ENCODE data around the gene PXN. TPM values are rescaled to one million over a fixed set of nuclear protein-coding genes. Genes with fewer than 3 reads are reported as not detected.
"Not testable (repeated sequence)": the region's sequence is repeated elsewhere in the genome, so short reads cannot be mapped to it uniquely, and the experiment has no call there.

The PXN gene
- total RNA-seq, 4 donors from 2014 or later, result 37.2 to 63.7 (median 51.6) TPM

GRCh38 chr12:120260607-120261006 lies 4.9 kb downstream of the PXN start:
- Histone ChIP-seq H3K27me3 (no peaks in the 10 kb centered on the region), H3K36me3 (peaks cover 3% of the 10 kb centered on the region), H3K4me1 (peaks cover 96% of the 10 kb centered on the region), H3K4me3 (no peak overlapping the region), H3K27ac (no peak overlapping the region), H3K9me3 (no peaks in the 10 kb centered on the region)
- WGBS, result 94% methylated on average over 5 of the region's 5 CpGs
- no peak for DNase-seq (ENCODE audit: low spot score in 2 of 2)
- no peak for TF ChIP-seq EP300 (IDR thresholded peaks at IDR 0.05)
- TF ChIP-seq, protein P1, sequence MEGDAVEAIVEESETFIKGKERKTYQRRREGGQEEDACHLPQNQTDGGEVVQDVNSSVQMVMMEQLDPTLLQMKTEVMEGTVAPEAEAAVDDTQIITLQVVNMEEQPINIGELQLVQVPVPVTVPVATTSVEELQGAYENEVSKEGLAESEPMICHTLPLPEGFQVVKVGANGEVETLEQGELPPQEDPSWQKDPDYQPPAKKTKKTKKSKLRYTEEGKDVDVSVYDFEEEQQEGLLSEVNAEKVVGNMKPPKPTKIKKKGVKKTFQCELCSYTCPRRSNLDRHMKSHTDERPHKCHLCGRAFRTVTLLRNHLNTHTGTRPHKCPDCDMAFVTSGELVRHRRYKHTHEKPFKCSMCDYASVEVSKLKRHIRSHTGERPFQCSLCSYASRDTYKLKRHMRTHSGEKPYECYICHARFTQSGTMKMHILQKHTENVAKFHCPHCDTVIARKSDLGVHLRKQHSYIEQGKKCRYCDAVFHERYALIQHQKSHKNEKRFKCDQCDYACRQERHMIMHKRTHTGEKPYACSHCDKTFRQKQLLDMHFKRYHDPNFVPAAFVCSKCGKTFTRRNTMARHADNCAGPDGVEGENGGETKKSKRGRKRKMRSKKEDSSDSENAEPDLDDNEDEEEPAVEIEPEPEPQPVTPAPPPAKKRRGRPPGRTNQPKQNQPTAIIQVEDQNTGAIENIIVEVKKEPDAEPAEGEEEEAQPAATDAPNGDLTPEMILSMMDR (IDR thresholded peaks at IDR 0.05), result no peak
- TF ChIP-seq POLR2A (IDR thresholded peaks at IDR 0.05), result no peak
- no peak for TF ChIP-seq POLR2AphosphoS5 (IDR thresholded peaks at IDR 0.05)

- H3K4me3 ChIP-seq, result no peak overlapping the region
- no peak for TF ChIP-seq POLR2A (IDR thresholded peaks at IDR 0.05)
- TF ChIP-seq POLR2AphosphoS5 (IDR thresholded peaks at IDR 0.05), result no peak
- TF ChIP-seq EP300 (IDR thresholded peaks at IDR 0.05), result no peak
- TF ChIP-seq, protein P1 (IDR thresholded peaks at IDR 0.05), result no peak
- H3K36me3 ChIP-seq, result peaks cover 10% of the 10 kb centered on the region
- H3K27ac ChIP-seq, result peak overlapping the region; percentile 31
- H3K4me1 ChIP-seq, result peaks cover 100% of the 10 kb centered on the region
- H3K9me3 ChIP-seq, result no peaks in the 10 kb centered on the region
- H3K27me3 ChIP-seq, result no peaks in the 10 kb centered on the region
- whole genome bisulfite sequencing, result 66% methylated on average over 8 of the region's 8 CpGs
- no peak for DNase-seq (ENCODE audit: low spot score in 2 of 2)
These were observed 5.9 kb downstream of the PXN start for GRCh38 chr12:120259418-120260202.

DNA sequence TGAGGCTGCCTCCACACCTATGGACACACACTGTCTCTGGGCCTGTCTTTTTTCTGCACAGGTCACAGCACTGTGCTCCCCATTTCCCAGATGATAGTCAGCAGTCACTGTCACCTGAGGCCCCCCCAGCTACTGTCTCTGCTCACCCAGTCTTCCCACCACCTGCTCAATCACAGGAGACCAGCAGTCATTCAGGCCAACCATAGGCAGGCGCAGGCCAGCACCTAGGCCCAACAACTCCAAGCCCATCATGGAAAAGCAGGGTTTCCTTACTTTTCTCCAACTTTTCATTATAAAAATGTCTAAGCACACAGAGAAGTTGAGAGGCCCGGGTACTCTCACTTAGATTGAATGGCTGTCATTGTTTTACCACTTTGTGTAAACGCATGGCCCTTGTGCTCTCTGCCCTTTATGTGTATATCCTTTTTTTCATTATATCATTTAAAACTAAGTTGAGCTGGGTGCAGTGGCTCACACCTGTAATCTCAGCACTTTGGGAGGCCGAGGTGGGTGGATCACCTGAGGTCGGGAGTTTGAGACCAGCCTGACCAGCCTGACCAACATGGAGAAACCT lies 7.1 kb downstream of the PXN start:
- H3K27me3 ChIP-seq, result no peaks in the 10 kb centered on the region
- peak overlapping the region; percentile 9 for H3K27ac ChIP-seq
- no peak overlapping the region for H3K4me3 ChIP-seq
- H3K9me3 ChIP-seq, result no peaks in the 10 kb centered on the region
- peaks cover 10% of the 10 kb centered on the region for H3K36me3 ChIP-seq
- TF ChIP-seq, protein P1 (IDR thresholded peaks at IDR 0.05), result no peak
- TF ChIP-seq POLR2AphosphoS5 (IDR thresholded peaks at IDR 0.05) (no peak), EP300 (IDR thresholded peaks at IDR 0.05) (no peak), POLR2A (IDR thresholded peaks at IDR 0.05) (no peak)
- 83% methylated on average over 5 of the region's 5 CpGs for WGBS
- H3K4me1 ChIP-seq, result peaks cover 98% of the 10 kb centered on the region
- no peak for DNase-seq (ENCODE audit: low spot score in 2 of 2)

DNA sequence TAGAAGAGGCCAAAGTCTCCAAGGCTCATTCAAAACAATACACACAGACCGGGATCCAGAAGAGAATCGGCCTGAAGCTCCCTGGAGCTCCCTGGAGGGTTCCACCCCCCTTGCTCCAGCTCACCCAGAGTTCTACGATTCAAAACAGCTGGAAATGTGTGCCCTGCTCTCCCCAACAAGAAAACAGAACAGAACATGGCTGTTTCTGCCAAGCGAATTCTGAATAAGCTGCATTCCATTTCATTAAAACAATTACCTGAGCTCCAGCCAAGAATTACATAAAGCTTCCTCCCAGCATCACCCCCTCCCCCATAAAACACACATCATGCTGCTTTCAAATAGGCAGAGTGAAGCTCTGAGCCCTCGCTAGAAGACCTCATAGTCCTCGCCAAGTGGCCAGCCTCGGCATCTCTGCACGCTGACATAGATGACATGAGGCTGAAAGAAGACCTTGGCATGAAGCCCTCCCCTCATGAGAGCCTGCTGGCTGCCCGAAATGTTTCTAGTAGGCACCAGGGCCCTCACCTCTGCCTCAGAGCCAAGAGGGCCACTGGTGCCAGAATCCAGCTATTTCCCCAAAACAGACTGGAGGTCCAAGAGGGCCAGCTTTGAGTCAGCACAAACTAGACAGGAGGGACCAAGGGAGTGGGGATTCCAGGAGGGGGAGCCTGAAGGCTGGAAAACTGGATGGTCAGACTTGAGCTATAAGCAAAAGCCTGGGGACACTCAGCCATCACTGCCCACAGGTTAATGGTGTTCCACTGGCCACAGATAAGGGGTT lies 8.3 kb downstream of the PXN start:
- H3K9me3 ChIP-seq, result no peaks in the 10 kb centered on the region
- H3K27ac ChIP-seq, result peak overlapping the region; percentile 78
- H3K4me1 ChIP-seq, result peaks cover 96% of the 10 kb centered on the region
- 16% methylated on average over 8 of the region's 9 CpGs for WGBS
- peaks cover 10% of the 10 kb centered on the region for H3K36me3 ChIP-seq
- no peak for TF ChIP-seq POLR2A (IDR thresholded peaks at IDR 0.05)
- TF ChIP-seq POLR2AphosphoS5 (IDR thresholded peaks at IDR 0.05), result peak in 1 of 3 donors; percentile 10
- no peaks in the 10 kb centered on the region for H3K27me3 ChIP-seq
- no peak for DNase-seq (ENCODE audit: low spot score in 2 of 2)
- H3K4me3 ChIP-seq, result no peak overlapping the region

DNA sequence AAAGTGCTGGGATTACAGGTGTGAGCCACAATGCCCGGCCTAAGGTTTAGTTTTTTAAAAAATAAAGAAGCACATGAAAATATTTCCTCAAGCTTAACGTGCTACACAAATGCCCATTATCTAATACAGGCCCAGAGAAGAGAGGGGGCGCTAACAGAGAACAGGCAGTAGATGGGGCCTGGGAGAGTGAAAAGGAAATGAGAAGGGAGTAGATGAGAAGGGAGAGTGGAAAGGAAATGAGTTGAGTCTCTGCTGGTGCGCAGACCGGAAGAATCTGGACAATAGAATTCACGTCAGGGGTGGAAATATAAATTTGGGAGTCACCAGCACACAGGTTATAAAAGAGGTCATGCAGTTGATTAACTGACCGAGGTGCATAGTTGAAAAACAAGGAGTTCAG lies 10.7 kb downstream of the PXN start:
- no peaks in the 10 kb centered on the region for H3K9me3 ChIP-seq
- H3K36me3 ChIP-seq, result peaks cover 10% of the 10 kb centered on the region
- DNase-seq (ENCODE audit: low spot score in 2 of 2), result no peak
- no peak for TF ChIP-seq POLR2AphosphoS5 (IDR thresholded peaks at IDR 0.05)
- TF ChIP-seq EP300 (IDR thresholded peaks at IDR 0.05), result no peak
- no peak for TF ChIP-seq POLR2A (IDR thresholded peaks at IDR 0.05)
- TF ChIP-seq, protein P1 (IDR thresholded peaks at IDR 0.05), result no peak
- H3K4me3 ChIP-seq, result no peak overlapping the region
- peak overlapping the region; percentile 78 for H3K27ac ChIP-seq
- H3K4me1 ChIP-seq, result peaks cover 96% of the 10 kb centered on the region
- WGBS, result 81% methylated on average over 7 of the region's 7 CpGs
- no peaks in the 10 kb centered on the region for H3K27me3 ChIP-seq

GRCh38 chr12:120253313-120253712 lies 12.2 kb downstream of the PXN start:
- not testable (repeated sequence) for DNase-seq (ENCODE audit: low spot score in 2 of 2); H3K27me3 ChIP-seq; H3K4me3 ChIP-seq; H3K9me3 ChIP-seq; H3K36me3 ChIP-seq
- WGBS, result 74% methylated on average over 6 of the region's 6 CpGs
- Histone ChIP-seq H3K4me1 (peaks cover 96% of the 10 kb centered on the region), H3K27ac (peak overlapping the region; percentile 52)

All from suprapubic skin (tissue), 4 donors.